Smooth muscle cell (in vitro differentiated cells): ENCODE results near the gene HEG1. TPM values are rescaled to one million over a fixed set of nuclear protein-coding genes. Genes with fewer than 3 reads are reported as not detected.
A peak's percentile ranks its signal among the peaks of the same experiment; 100 is the strongest.

Source experiments
- DNase-seq: peaks from one replicate; lab custom pipeline; 2025; ENCODE audit not compliant: unreplicated experiment; lab: John Stamatoyannopoulos, UW
- H2AFZ ChIP-seq: fragments of 200-600 bp; sonication (generic); 2 replicates; pipeline ENCODE4 v1.6.0; 2016; ENCODE audit warnings: antibody characterized with exemption, low read depth, mild to moderate bottlenecking
- H3F3A ChIP-seq: fragments of 200-600 bp; sonication (generic); 2 replicates; pipeline ENCODE4 v1.6.0; 2017; ENCODE audit warnings: antibody characterized with exemption, low read depth
- H3K27ac ChIP-seq: fragments of 200-600 bp; sonication (generic); 2 replicates; pipeline ENCODE4 v1.5.1; 2016; ENCODE audit warnings: low read depth, mild to moderate bottlenecking
- H3K27me3 ChIP-seq: fragments of 200-600 bp; sonication (generic); 2 replicates; pipeline ENCODE4 v1.6.1; 2016; ENCODE audit warnings: low read depth, mild to moderate bottlenecking
- H3K36me3 ChIP-seq: fragments of 200-600 bp; sonication (generic); 2 replicates; pipeline ENCODE4 v1.5.1; 2016; ENCODE audit warnings: low read depth
- H3K4me1 ChIP-seq: fragments of 200-600 bp; sonication (generic); 2 replicates; pipeline ENCODE4 v1.5.1; 2016; ENCODE audit warnings: low read depth
- H3K4me2 ChIP-seq: fragments of 200-600 bp; sonication (generic); 2 replicates; pipeline ENCODE4 v1.6.0; 2016; ENCODE audit warnings: mild to moderate bottlenecking
- H3K4me3 ChIP-seq: fragments of 200-600 bp; sonication (generic); 2 replicates; pipeline ENCODE4 v1.5.1; 2016; ENCODE audit warnings: mild to moderate bottlenecking
- H3K79me2 ChIP-seq: fragments of 200-600 bp; sonication (generic); 2 replicates; pipeline ENCODE4 v1.6.0; 2016; ENCODE audit warnings: low read depth, mild to moderate bottlenecking
- H3K9ac ChIP-seq: fragments of 200-600 bp; sonication (generic); 2 replicates; pipeline ENCODE4 v1.6.0; 2016; ENCODE audit warnings: low read depth
- H3K9me3 ChIP-seq: fragments of 200-600 bp; sonication (generic); replicated peaks from 2 replicates; pipeline ENCODE4 v1.5.1; 2016; ENCODE audit warnings: low read depth
- H4K20me1 ChIP-seq: fragments of 200-600 bp; sonication (generic); 2 replicates; pipeline ENCODE4 v1.6.0; 2016; ENCODE audit warnings: low read depth
- WGBS: methylation state at CpG from one replicate; pipeline ENCODE4 v1.1.7; 2016; ENCODE audit warnings: low lambda C conversion rate; 5-methylcytosine and 5-hydroxymethylcytosine counted together
- polyA plus RNA-seq: library from polyadenylated mRNA; unstranded; fragments of >200 nt; fragmentation: Nextera tagmentation; extraction: Ambion mirVana; gene quantifications from 2 replicates; pipeline ENCODE4 v1.2.1, GENCODE V29; 2016
- total RNA-seq: library from RNA; depleted of rRNA; stranded (reverse); fragments of >200 nt; gene quantifications from 2 replicates; pipeline ENCODE4 v1.2.3, GENCODE V29; 2014
- TF ChIP-seq, protein P1 (sequence below): fragments of 200-600 bp; sonication (generic); IDR thresholded peaks from 2 replicates; pipeline ENCODE4 v1.5.1; 2017; ENCODE audit warnings: borderline replicate concordance, mild to moderate bottlenecking, antibody characterized with exemption; ENCODE audit not compliant: insufficient read depth, poor library complexity, severe bottlenecking

Gene HEG1
- total and polyA plus RNA-seq, 2 experiments from 2014 or later, result 28.0 to 50.3 TPM

DNA sequence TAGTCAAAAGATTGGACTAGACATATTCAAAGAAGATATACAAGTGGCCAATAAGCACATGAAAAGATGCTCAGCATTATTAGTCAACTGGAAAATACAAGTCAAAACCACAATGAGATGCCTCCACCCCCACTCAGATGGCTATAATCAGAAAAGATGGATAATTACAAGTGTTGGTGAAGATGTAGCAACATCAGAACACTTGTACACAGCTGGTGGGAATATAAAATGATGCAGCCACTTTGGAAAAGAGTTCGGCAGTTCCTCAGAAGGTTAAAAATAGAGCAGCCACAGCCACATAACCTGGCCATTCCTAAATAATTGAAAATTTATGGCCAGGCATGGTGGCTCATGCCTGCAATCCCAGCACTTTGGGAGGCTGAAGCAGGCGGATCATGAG, 38.4 kb downstream of the HEG1 start:
- Histone ChIP-seq H3F3A (no peaks in the 10 kb centered on the region), H3K4me2 (no peak overlapping the region), H3K79me2 (peaks cover 14% of the 10 kb centered on the region), H3K9ac (no peak overlapping the region), H3K4me3 (no peak overlapping the region), H2AFZ (no peak overlapping the region), H3K36me3 (peaks cover 52% of the 10 kb centered on the region), H3K4me1 (no peaks in the 10 kb centered on the region), H3K27me3 (no peaks in the 10 kb centered on the region), H3K27ac (no peak overlapping the region), H4K20me1 (peaks cover 27% of the 10 kb centered on the region), H3K9me3 (no peaks in the 10 kb centered on the region)
- 92% methylated on average over 2 of the region's 2 CpGs for WGBS
- TF ChIP-seq, protein P1, sequence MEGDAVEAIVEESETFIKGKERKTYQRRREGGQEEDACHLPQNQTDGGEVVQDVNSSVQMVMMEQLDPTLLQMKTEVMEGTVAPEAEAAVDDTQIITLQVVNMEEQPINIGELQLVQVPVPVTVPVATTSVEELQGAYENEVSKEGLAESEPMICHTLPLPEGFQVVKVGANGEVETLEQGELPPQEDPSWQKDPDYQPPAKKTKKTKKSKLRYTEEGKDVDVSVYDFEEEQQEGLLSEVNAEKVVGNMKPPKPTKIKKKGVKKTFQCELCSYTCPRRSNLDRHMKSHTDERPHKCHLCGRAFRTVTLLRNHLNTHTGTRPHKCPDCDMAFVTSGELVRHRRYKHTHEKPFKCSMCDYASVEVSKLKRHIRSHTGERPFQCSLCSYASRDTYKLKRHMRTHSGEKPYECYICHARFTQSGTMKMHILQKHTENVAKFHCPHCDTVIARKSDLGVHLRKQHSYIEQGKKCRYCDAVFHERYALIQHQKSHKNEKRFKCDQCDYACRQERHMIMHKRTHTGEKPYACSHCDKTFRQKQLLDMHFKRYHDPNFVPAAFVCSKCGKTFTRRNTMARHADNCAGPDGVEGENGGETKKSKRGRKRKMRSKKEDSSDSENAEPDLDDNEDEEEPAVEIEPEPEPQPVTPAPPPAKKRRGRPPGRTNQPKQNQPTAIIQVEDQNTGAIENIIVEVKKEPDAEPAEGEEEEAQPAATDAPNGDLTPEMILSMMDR, result no peak
- DNase-seq, result no peak

DNA sequence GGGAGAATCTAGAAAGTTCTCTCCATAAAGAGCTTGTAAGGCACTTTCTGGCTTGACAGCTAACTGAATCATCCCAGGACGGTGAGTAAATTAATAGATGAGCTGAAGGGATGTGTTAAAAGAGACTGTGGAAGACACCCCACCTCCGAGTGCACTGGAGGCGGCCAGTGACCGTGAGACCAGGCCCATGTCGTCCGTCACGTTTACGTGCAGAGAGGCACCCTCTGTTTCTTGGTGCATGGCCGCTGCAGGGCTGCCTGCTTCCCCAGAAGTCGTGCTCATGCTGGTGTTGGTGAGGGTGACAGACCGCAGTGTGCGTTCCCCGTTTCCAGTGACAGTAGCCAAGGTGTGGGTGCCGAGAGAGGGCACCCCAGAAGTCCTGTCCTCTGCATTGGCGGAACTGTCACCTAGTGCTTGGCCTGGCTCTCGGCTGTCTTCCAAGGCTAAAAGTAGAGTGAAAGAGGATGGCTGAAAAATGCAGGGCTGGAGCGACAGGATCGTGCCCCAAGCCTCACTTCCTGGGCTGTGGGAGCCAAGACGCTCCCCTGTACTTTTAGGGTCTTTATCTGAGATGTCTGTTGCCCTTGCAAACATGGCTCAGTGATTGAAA, 41.1 kb downstream of the HEG1 start:
- TF ChIP-seq, protein P1, result no peak

DNA sequence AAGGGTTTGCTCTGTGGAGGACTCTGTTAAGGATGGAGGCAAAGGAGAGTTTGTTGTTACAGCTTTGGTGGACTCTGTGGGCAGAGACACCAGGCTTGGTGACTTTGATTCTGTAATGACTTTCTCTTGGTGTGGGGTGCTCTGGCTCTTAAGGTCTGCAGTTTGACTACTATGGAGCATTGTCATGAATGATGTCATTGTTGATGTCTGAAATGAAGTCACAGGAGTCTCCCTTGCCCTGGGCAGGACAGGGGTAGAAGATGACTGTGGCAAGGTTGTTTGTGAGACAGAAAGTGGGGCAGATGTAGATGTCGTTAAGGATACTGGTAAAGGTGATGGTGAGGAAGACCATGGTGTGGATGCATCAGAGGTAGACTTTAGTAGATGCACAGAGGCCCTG, 42.7 kb downstream of the HEG1 start:
- H3F3A ChIP-seq, result no peaks in the 10 kb centered on the region
- no peak overlapping the region for H2AFZ ChIP-seq
- no peaks in the 10 kb centered on the region for H3K4me1 ChIP-seq
- TF ChIP-seq, protein P1, result no peak
- no peak overlapping the region for H3K9ac ChIP-seq
- H3K79me2 ChIP-seq, result no peaks in the 10 kb centered on the region
- no peak overlapping the region for H3K4me3 ChIP-seq
- H3K27ac ChIP-seq, result no peak overlapping the region
- 90% methylated on average over 1 of the region's 1 CpG for WGBS
- no peaks in the 10 kb centered on the region for H3K27me3 ChIP-seq
- DNase-seq, result no peak
- H3K36me3 ChIP-seq, result peaks cover 31% of the 10 kb centered on the region
- peaks cover 12% of the 10 kb centered on the region for H4K20me1 ChIP-seq
- H3K9me3 ChIP-seq, result no peaks in the 10 kb centered on the region
- no peak overlapping the region for H3K4me2 ChIP-seq

More for the DNA sequence above, 41.1 kb downstream of the HEG1 start:
- Histone ChIP-seq H3K4me3 (no peak overlapping the region), H3K27ac (no peak overlapping the region), H4K20me1 (peaks cover 12% of the 10 kb centered on the region), H3K27me3 (no peaks in the 10 kb centered on the region), H3K9ac (no peak overlapping the region), H2AFZ (no peak overlapping the region), H3K79me2 (no peaks in the 10 kb centered on the region), H3K4me2 (no peak overlapping the region), H3K4me1 (no peaks in the 10 kb centered on the region), H3F3A (no peaks in the 10 kb centered on the region), H3K9me3 (no peaks in the 10 kb centered on the region), H3K36me3 (peaks cover 42% of the 10 kb centered on the region)
- 89% methylated on average over 19 of the region's 19 CpGs for WGBS
- no peak for DNase-seq

DNA sequence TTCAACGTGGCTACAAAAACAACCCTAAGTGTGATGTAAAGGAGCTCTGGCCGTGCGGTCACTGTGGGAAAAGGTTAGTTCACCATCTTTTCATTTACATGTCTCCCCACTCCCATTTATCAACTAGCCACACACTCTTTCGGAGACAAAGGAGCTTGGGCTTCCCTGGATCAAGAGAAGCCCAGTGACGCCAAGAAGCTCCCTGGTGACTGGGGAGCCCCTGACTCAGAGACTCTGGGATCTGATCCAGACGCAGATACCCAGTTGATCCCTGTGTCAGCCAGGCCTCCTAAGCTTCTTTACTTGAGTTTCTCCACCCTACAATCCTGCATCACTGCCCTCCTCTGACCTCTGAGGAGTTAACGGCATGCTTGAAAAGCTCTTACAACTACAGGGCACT, 43.9 kb downstream of the HEG1 start:
- H3K36me3 ChIP-seq, result peaks cover 26% of the 10 kb centered on the region
- TF ChIP-seq, protein P1, result no peak
- H3K27ac ChIP-seq, result peak overlapping the region; percentile 69
- DNase-seq, result no peak
- H3K9ac ChIP-seq, result no peak overlapping the region
- no peaks in the 10 kb centered on the region for H3K4me1 ChIP-seq
- H3K79me2 ChIP-seq, result no peaks in the 10 kb centered on the region
- no peaks in the 10 kb centered on the region for H3F3A ChIP-seq
- H3K4me3 ChIP-seq, result no peak overlapping the region
- WGBS, result 40% methylated on average over 7 of the region's 7 CpGs
- no peaks in the 10 kb centered on the region for H3K9me3 ChIP-seq
- H3K4me2 ChIP-seq, result no peak overlapping the region
- peaks cover 11% of the 10 kb centered on the region for H4K20me1 ChIP-seq
- no peaks in the 10 kb centered on the region for H3K27me3 ChIP-seq
- H2AFZ ChIP-seq, result no peak overlapping the region
